GM19025 (cell line): ENCODE data around the gene RAET1L.
"Not testable (repeated sequence)": the region's sequence is repeated elsewhere in the genome, so short reads cannot be mapped to it uniquely, and the experiment has no call there.

ENCODE experiments used
- ATAC-seq: cut with Tn5 transposase; IDR thresholded peaks from one replicate; pipeline ENCODE4 v1.9.1; 2021; ENCODE audit warnings: mild to moderate bottlenecking, low read depth, moderate library complexity; ENCODE audit not compliant: unreplicated experiment

The RAET1L gene

GRCh38 chr6:150018846-150019580 lies 6.3 kb downstream of the RAET1L start:
- no peak for ATAC-seq

GRCh38 chr6:150017186-150017521 lies 8.2 kb downstream of the RAET1L start:
- not testable (repeated sequence) for ATAC-seq

- peak; percentile 58 for ATAC-seq
Observed at GRCh38 chr6:150016324-150017185, 8.8 kb downstream of the RAET1L start.

- not testable (repeated sequence) for ATAC-seq
Observed at GRCh38 chr6:150015281-150016001, 9.9 kb downstream of the RAET1L start.

- not testable (repeated sequence) for ATAC-seq
Observed at GRCh38 chr6:150014623-150015280, 10.6 kb downstream of the RAET1L start.

DNA sequence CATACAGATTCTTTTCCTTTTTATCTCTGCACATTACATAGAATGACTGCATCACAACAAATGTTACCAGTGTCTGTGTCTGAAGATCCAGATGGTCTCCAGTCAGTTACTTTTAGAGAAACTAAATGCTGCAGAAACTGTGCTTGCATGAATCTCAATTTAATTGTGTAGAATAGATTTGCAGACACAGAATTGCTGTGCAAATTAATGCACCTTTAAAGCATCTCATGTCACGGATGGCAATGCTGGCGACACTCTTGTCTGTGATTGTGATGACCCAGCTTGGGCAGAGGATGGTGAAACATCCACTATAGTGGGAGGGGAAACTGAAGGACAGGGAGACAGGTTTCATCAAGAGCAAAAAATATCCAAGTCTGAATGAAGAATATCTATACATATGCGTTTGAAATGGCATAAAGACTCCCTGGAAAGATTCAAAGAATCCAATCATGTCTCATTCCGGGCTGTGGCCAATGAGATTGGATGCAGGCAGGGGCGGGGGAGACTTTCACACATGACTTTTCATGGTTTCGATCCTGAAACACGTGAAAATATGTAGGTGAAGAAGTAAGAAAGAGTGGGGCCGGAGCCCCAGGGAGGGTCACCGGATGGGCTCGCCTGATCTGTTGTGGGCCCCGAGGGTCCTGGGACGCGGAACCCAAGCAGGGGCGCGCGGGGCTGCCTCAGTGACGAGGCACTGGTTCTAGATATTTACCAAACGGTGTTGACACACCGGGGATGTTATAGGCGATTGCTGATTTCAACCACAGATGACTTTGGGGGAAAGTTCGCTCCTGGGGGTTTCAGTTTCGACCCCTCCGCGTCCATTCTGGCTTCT lies 11.3 kb downstream of the RAET1L start:
- not testable (repeated sequence) for ATAC-seq

DNA sequence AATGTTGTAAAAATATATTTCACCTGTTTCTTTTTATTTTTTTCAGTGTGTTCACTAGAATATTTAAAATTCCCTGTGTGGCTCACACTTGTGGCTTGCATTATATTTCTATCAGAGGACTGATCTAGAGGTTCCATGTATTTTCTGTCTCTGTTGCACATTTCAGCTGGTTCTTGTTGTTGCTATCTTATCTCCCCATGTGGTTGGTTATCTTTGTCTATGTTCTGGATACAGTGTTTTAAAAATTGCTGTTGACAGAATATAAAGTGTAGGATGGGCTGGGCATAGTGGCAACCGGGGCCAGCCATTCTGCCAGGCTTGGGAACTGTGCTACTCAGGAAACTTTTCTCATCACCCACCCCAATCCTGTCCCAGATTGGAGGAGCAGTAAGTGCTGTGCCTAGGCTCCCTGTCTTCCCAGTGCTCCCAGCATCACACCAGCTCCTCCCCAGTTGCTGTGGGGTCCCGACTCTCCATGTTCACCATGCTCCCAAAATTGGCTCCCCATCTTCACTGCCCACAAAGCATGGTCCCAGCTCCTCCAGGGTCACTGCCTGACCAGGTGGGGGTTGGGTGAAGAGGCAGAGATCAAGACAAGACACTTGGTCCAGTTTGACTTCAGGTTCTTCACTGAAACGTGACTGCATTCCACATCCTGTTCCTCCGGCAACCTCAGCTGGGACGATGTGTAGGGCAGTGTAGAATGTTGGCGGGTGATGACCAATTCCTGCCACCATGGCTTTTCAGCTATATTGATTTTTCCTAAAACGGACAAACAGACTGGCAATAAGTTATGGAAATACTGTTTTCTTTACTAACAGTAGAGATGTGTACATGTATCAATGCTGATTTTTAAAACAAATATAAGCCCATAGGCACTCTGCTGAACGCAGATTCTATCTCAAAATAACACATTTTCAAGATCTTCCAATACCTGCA lies 12.2 kb downstream of the RAET1L start:
- not testable (repeated sequence) for ATAC-seq

DNA sequence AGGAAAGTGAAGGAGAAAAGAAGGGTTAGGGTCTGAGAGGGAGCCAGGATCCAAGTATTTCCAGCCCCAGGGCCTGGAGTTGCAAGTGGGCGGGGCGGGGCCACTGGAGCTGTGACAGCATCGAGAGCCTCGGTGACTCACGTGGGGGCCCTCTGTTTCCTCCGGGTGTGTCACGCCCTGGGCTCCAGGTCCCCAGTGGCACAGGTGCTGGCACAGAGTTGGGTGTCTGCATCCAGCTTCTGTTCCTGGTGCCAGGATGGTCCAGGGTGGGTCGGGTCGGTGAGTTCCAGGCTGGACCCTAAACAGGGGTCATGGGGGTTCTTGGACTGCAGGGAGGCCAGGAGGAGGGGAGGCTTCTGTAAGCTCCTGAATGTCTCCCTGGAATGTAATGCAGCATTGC lies 16.7 kb downstream of the RAET1L start:
- ATAC-seq = no peak

GRCh38 chr6:150006961-150007464 lies 18.3 kb downstream of the RAET1L start:
- no peak for ATAC-seq

DNA sequence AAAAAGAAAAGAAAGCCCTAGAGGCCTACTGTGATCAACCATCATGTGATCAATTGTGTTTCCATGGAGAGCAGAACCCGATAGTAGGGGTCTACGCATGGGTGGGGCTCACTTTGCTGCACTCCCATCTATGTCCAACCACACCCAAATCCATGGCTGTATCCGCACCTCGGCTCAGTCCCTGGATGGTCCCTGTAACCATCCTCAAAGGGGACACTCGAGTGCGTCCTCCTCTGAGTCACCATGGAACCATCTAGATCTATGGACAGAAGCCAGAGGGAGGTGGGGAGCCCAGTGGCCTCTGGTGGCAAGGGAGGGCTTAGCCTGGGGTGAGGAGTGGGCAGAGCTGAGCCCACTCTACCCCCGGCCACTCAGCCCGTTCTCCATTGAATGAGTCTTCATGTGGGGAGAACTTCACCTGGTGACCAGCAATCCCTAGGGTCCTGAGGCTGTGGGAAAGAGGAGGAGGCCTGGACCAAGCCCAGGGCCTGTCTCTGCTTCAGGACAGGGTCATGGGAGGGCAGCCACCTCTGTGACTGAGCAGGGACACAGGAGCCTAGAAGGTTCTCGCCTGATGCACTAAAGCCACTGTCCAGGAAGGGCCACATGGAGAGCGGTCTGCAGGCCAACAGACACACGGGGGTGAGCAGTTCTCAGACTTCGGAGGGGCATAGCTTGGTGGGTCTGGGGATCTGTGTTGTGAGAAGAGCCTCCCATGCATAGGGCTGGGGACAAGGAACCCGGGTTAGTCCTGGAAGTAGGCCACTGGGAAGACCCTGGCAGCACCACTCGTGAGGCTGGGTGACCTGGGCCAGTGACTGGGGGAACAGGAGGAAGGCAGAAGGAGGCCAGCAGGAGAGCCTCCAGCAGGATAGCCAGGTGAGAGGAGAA lies 19.3 kb downstream of the RAET1L start:
- ATAC-seq = no peak

GRCh38 chr6:150004783-150005717 lies 20.3 kb downstream of the RAET1L start:
- peak; percentile 50 for ATAC-seq

- no peak for ATAC-seq
Observed at GRCh38 chr6:150004101-150004782, 21.1 kb downstream of the RAET1L start.

- not testable (repeated sequence) for ATAC-seq
Observed at GRCh38 chr6:150003599-150003998, 21.7 kb downstream of the RAET1L start.

GRCh38 chr6:150002710-150003109 lies 22.6 kb downstream of the RAET1L start:
- ATAC-seq = no peak

GRCh38 chr6:150001295-150002008 lies 23.9 kb downstream of the RAET1L start:
- ATAC-seq = peak; percentile 60
